ENCODE results near the gene DUSP2. TPM values are rescaled to one million over a fixed set of nuclear protein-coding genes. Genes with fewer than 3 reads are reported as not detected.

The DUSP2 gene
- total and polyA plus RNA-seq, 10 of the 15 experiments (the other 5 are each of a cell fraction or from before 2014, with no cell fraction given) = 9.7 to 212 (median 57.2) TPM

DNA sequence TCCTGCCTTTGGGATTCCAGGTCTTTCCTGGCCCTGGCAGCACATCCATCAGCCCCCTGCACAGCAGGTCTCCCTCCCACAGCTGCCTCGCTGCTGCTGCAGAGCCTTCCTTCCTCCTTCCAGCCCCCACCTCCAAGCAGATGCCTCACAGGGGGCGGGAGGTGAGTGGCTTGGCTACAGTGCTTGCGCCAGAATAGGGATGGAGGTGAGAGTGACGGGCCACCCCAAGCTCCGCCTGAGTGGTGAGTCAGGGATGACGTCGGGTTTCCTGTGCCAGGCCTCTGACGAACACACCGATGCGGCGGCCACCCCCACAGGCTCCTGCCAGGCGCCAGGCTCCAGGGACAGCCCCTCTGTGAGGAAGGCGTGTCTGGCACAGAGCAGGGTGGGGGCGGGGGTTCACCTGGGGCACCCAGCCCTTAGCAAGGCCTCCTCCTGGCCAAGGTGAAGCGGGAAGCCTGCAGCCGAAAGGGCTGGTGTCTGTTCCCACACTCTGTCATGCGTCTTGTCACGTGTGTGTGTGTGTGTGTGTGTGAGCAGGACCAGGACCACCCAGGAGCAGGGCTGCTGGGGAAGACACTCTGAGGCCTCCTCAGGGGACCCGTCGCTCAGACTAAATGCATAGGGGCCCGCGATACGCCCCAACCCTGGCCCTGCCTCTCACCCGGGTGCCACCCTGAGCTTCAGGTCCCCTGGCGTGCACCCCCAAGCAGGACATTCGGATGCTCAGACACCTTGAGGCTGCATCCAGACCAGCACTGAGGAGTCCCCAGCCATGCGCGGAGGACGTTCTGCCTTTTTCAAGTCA lies 3.4 kb upstream of the DUSP2 start (continued):
- TF ChIP-seq, protein P1, sequence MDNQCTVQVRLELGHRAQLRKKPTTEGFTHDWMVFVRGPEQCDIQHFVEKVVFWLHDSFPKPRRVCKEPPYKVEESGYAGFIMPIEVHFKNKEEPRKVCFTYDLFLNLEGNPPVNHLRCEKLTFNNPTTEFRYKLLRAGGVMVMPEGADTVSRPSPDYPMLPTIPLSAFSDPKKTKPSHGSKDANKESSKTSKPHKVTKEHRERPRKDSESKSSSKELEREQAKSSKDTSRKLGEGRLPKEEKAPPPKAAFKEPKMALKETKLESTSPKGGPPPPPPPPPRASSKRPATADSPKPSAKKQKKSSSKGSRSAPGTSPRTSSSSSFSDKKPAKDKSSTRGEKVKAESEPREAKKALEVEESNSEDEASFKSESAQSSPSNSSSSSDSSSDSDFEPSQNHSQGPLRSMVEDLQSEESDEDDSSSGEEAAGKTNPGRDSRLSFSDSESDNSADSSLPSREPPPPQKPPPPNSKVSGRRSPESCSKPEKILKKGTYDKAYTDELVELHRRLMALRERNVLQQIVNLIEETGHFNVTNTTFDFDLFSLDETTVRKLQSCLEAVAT (IDR thresholded peaks at IDR 0.05) = peak; percentile 71
- TF ChIP-seq WRNIP1 (IDR thresholded peaks at IDR 0.05; ENCODE audit: borderline replicate concordance, low read depth, low read length) (no peak), ZNF24 (IDR thresholded peaks at IDR 0.05) (no peak), IRF5 (IDR thresholded peaks at IDR 0.05; ENCODE audit: borderline replicate concordance) (no peak), YY1 (IDR thresholded peaks at IDR 0.05; ENCODE audit: low read depth, low read length) (no peak), SMARCA5 (IDR thresholded peaks at IDR 0.05) (0 out of 2 replicates have a peak, but pooled peaks have one; percentile 25), SREBF1 (IDR thresholded peaks at IDR 0.05; ENCODE audit: low read length) (no peak), SIX5 (IDR thresholded peaks at IDR 0.05; ENCODE audit: low read depth, low read length, severe bottlenecking) (no peak), USF2 (IDR thresholded peaks at IDR 0.05; ENCODE audit: borderline replicate concordance, low read depth, low read length) (no peak), ZNF217 (IDR thresholded peaks at IDR 0.05) (no peak), POU2F2 (IDR thresholded peaks at IDR 0.05; ENCODE audit: borderline replicate concordance, low read depth, low read length) (no peak), BMI1 (IDR thresholded peaks at IDR 0.05; ENCODE audit: borderline replicate concordance) (no peak), BHLHE40 (IDR thresholded peaks at IDR 0.05; ENCODE audit: borderline replicate concordance in 1 of 2, low read depth in 2 of 2, low read length in 1 of 2) (peak; percentile 83 to 95; a peak in 3 of 4 replicates), POLR2AphosphoS2 (IDR thresholded peaks at IDR 0.05; ENCODE audit: low read depth, low read length) (no peak; the same call in 1 of the 2 replicates), STAT1 (conservative IDR thresholded peaks at IDR 0.05) (0 out of 2 replicates have a peak, but pooled peaks have one; percentile 84), TAF1 (IDR thresholded peaks at IDR 0.05; ENCODE audit: borderline replicate concordance, low read depth, low read length) (no peak), PBX3 (IDR thresholded peaks at IDR 0.05; ENCODE audit: insufficient replicate concordance, low read depth, low read length) (peak; percentile 85), ZNF207 (IDR thresholded peaks at IDR 0.05; ENCODE audit: borderline replicate concordance) (no peak)
- TF ChIP-seq, protein P2, sequence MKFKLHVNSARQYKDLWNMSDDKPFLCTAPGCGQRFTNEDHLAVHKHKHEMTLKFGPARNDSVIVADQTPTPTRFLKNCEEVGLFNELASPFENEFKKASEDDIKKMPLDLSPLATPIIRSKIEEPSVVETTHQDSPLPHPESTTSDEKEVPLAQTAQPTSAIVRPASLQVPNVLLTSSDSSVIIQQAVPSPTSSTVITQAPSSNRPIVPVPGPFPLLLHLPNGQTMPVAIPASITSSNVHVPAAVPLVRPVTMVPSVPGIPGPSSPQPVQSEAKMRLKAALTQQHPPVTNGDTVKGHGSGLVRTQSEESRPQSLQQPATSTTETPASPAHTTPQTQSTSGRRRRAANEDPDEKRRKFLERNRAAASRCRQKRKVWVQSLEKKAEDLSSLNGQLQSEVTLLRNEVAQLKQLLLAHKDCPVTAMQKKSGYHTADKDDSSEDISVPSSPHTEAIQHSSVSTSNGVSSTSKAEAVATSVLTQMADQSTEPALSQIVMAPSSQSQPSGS (IDR thresholded peaks at IDR 0.05; ENCODE audit: low read length) = no peak

Measured in GM12878 (cell line).